ENCODE results near the gene STARD10. TPM values are rescaled to one million over a fixed set of nuclear protein-coding genes. Genes with fewer than 3 reads are reported as not detected.

The STARD10 gene
- total RNA-seq, 1 donor from 2014 or later: 27.2 TPM

DNA sequence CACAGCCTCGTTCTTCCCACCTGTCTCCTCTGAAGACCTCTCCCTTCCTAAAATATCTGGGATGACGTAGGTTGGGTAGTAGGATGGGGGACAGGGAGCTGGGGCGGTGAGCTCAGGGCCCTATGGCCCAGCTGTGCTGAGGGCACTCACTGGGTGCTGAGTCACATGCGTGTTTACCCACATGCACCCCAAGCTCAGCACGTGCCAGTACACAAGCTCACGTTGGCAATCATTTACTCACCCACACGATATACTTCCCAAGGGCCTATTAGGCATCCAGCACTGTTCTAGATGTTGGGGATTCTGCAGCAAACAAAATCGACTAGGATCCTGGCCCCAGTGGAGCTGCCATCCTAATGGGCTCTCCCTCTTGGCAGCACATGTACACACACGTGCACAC, 70.3 kb downstream of the STARD10 start:
- ATAC-seq: no peak
- intact Hi-C loops (cut with DNase I): loop anchor here (10.0 kb wide), 1 partner anchor 451 kb away; no protein-coding TSS in a partner anchor
- no peak for DNase-seq (ENCODE audit: low spot score)

DNA sequence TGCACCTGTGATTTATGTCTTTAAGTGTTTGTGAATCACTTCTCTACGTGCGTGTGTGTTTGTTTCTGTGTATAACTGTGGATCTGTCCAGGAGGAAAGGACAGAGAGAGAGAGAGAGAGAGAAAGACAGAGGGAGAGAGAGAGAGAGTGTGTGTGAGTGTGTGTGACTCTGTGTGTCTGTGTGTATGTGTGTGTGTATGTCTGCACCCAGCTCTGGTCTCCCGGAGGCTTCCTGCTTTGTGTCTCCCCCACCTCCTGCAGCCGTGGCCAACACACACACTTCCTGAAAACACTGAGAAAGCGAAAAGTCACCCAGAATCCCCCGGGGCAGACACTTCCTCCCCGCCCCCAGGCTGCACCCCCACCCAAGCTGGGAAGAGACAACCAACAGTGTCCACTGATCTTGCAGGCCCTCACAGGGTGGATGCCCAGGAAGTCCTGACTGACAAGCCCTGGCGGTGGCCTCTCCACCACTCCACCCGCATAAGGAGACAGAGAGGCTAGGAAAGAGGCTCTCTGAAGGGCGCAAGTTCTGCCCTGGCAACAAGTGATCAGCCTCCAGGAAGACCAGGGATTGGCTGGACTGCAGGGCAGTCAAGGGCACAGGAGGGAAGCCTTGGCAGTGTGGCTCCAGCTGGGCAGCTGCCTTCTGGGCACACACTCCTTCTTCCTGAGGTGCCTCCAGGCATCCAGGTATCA, 71.6 kb downstream of the STARD10 start:
- DNase-seq (ENCODE audit: low spot score): peak; percentile 90
- intact Hi-C loops (cut with DNase I): loop anchor here (10.0 kb wide), 1 partner anchor 453 kb away; no protein-coding TSS in a partner anchor
- ATAC-seq: peak; percentile 90

DNA sequence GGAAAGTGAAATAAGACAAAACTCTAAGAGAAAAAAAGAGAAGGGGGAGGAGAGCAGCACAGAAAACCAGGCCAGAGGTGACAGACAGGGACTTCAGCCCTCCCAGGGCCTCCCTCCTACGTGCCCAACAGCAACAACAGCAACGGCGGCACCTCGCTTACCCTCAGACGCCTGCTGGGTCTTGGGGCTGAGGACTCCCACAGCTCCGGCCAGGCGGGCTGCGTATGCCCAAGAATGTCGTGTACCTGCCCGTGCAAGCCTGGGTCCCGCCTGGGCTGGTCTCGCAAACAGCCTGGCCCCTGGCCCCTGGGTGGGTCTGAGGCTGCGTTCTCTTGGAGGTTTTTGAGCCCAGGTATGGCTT, 72.2 kb downstream of the STARD10 start:
- ATAC-seq: peak; percentile 5
- DNase-seq (ENCODE audit: low spot score): no peak
- intact Hi-C loops (cut with DNase I): loop anchor here (10.0 kb wide), 1 partner anchor 453 kb away; no protein-coding TSS in a partner anchor

DNA sequence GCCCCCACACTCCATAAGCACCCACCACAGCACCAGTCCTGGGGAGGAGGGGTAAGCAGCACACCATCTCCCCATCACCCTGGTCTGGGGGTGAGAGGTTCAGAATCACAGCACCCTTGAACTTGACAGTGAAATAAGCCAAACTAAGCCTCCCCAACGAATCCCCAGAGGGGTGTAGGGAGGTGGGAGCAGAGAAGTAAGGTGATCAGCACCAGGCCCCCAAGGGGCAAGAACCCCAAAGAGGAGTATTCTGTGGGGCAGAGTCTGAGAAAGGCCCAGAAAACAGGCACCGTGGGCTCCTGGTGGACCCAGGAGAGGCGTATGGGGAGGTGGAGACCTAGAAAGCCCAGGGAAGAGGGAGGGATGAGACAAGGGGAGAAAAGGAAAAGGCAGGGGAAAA, 72.6 kb downstream of the STARD10 start:
- DNase-seq (ENCODE audit: low spot score) (no peak), ATAC-seq (no peak)
- intact Hi-C loops (cut with DNase I): loop anchor here (10.0 kb wide), 1 partner anchor 454 kb away; no protein-coding TSS in a partner anchor

DNA sequence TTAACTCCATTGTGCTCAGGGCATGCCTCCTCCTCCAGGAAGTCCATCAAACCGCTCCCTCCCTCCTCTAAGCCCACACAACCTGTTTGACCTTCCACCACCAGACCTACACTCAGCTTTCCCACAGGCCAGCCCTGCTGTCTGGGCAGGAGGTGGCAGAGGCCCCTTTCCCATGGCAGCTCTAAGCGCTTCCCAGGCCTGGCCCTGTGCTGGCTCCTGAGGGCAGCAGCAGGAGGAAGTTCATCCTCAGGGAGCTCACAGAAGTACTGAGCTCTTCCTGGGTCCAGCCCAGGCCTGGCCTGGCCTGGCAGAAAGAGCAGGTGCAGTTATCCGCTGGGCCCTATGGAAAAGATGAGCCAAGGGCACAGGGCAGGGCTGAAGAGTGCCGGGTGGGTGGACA, 73.1 kb downstream of the STARD10 start:
- DNase-seq (ENCODE audit: low spot score): no peak
- intact Hi-C loops (cut with DNase I): loop anchor here (10.0 kb wide), 1 partner anchor 454 kb away; no protein-coding TSS in a partner anchor
- ATAC-seq: no peak

DNA sequence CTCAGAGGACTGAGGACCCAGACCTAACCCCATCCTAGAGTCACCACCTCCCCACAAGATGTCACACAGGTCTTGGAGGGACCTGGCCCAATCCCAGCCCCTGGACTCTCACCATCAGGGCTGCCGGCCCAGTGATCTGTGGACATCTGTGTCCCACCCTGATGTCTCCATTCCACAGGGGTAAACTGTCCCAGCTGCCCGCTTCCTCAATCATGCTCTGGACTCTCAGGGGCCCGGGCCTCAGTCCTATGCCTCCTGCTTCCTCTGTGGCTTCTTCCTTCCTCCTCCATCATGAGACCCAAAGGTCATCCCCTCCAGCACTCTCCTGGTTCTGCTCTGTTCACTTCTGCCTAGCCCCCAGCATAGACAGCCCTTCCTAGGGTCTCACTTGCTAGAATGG, 73.8 kb downstream of the STARD10 start:
- no peak for ATAC-seq
- DNase-seq (ENCODE audit: low spot score): no peak
- intact Hi-C loops (cut with DNase I): loop anchor here (10.0 kb wide), 1 partner anchor 455 kb away; no protein-coding TSS in a partner anchor

DNA sequence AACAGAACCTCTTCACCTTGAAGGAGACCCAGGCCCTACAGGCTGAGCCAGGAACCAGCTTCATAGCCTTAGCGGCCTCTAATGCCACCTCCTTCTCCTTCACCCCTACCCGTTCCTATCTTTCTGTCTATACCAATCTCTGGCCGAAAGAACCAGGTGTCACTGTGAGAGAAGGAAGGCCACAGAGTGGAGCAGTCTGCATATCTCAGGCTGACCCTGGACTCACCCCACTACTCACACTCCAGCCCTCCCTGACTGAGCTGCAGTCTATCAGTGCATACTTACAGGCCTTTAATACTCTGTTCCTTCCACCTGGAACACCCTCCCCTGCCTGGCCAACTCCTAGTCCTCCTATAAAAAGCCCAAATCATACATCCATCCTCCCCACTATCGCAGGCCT, 74.3 kb downstream of the STARD10 start:
- intact Hi-C loops (cut with DNase I): no loop called here
- ATAC-seq (no peak), DNase-seq (ENCODE audit: low spot score) (no peak)

DNA sequence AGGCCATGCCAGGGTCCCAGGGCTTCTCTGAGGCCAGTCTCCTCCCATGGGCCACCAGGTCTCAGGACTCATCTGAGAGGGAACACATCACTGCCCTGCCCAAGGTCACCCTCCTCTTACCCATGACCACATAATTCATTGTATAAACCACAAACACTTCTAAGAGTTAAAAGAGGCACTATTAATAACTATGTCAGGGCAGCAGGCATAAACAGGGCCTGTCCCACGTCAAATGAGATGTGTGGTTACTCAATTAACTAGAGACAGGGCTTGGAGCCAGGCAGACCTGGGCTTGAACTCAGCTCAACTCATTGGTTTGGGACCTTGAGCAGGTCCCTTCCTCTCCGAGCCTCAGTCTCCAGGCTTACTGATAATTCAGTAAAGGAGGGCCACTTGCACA, 74.7 kb downstream of the STARD10 start:
- ATAC-seq (no peak), DNase-seq (ENCODE audit: low spot score) (no peak)
- intact Hi-C loops (cut with DNase I): no loop called here

DNA sequence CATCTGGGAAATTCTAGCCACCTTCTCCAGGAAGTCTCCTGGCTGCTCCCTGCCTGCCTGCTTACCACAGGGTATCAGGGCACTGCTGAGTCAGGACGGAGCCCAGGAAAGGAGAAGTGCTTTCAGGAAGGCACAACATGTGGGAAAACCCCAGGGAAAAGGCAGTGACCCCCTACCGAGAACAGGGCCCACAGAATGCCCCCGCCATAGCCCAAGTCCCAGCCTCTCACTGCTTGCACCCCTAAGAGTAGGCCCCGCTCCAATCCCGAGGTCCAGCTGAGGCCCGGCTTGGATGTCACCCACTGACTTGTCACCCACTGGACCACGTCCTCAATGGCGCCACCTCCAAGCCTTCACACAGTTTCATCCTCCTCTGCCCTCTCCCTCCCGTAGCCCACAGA, 75.7 kb downstream of the STARD10 start:
- intact Hi-C loops (cut with DNase I): no loop called here
- ATAC-seq: no peak
- DNase-seq (ENCODE audit: low spot score): no peak

DNA sequence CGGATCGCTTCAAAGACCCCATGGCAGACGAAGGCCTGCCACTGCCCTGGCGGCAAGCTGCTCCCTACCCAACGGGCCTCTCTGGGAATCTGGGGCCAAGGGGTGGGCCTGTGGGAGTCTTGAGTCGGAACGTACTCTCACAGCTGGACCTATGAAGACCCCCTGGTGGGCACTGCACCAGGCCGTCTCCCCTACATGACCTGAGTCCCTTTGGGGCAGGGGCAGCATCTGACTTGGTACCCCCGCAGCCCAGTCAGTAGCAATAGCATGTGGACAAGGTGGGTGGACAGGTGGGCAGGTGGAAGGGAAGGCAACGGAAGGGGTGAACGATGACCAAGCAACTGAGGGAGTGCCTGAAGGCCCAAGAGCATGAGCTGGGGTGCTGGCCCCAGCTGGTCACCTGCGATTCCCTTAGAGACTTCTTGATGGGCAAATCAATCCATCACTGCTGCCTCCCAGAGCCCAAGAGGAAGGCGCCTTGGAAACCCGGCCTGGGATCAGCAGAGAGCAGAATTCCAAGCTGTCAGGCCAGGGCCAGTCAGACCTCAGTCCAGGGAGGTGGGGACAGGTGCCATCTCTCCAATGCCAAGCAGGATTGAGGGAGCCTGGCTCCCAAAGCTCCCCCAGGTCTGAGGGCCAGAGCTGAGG, 76.9 kb downstream of the STARD10 start:
- intact Hi-C loops (cut with DNase I): no loop called here
- no peak for DNase-seq (ENCODE audit: low spot score)
- no peak for ATAC-seq

DNA sequence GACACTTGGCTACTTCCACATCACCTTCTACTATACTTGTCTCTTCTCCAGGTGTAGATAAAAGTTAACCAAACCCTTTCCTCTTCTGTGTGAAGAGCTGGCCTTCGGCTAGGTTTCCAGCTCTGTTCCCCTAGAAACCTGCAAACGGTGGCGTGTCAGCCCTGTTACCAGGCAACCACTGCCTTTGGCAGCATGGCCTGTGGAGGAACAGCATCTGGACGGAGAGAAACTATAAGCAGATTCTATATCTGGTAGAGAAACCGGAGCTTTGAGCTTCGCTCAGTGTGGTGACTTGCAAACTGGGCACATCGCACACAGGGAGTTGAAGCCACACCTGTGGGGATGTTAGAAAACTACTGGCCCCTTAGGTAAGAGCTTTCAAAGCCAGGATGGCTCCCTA, 77.6 kb downstream of the STARD10 start:
- DNase-seq (ENCODE audit: low spot score): no peak
- ATAC-seq: no peak
- intact Hi-C loops (cut with DNase I): no loop called here

DNA sequence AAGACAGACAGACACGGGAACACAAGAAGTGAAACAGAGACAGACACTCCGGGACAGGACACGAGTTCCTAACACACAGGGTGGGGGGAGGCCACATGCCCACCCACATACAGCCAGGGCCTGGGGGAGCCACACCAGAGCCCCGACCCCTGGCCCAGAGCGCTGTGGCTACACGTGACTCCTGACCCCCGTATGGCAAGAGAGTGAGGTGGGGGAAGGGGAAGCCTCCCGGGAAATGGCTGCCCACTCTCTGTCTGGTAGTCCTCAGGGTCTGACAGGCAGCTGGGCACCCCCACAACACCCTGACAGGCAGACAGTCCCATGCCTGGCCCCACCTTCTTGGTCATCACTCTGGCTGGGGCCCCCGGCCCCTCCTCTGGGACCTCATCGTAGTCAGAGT, 81.0 kb downstream of the STARD10 start:
- peak; percentile 20 for ATAC-seq

DNA sequence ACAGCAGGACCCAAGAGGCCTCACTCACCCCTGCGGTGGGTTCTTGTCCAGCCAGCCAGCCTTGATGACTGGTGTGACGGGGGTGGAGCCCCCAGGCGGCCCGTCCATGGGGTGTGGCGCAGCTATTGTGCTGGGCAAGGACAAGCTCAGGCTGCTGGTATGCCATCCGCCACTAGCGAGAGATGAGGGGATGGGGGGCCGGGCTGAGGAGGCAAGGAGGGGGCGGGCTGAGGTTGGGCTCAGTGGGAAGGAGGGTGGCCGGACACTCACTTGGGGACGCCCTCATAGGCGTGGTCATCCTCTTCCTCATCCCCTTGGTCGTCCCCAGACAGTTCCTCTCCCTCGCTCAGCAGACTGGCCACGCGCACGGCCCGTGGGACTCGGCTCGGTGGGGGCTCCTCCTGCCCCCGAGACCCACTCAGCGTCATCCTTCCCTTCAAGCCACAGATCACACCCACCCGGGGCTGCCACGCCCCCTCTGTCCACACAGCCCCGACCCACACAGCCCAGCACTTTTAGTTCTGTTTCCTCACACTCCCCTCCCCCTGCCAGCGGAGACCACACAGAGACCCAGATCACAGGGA, 81.6 kb downstream of the STARD10 start:
- ATAC-seq: peak; percentile 89
- intact Hi-C loops (cut with DNase I): no loop called here
- DNase-seq (ENCODE audit: low spot score): peak; percentile 85

More for the DNA sequence above, 81.0 kb downstream of the STARD10 start:
- no peak for DNase-seq (ENCODE audit: low spot score)
- intact Hi-C loops (cut with DNase I): no loop called here

DNA sequence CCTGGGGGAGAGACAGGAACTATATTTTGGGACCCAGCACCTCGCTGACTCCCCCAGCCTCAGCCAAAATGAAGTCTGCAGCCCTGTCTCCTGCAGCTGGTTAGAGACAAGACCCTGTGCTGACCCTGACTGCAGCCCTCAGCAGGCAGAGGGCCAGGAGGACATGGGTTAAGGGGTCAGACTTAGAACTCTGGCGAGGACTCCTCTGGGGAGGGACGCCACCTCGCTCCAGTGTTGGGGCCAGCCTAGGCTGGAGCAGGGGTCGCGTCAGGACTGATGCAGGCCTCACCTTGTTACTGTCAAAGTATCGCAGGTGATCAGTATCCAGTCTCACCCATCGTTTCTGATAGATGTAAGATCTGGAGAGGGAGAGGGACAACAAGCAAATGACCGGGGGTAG, 82.7 kb downstream of the STARD10 start:
- DNase-seq (ENCODE audit: low spot score) (no peak), ATAC-seq (no peak)
- intact Hi-C loops (cut with DNase I): no loop called here

DNA sequence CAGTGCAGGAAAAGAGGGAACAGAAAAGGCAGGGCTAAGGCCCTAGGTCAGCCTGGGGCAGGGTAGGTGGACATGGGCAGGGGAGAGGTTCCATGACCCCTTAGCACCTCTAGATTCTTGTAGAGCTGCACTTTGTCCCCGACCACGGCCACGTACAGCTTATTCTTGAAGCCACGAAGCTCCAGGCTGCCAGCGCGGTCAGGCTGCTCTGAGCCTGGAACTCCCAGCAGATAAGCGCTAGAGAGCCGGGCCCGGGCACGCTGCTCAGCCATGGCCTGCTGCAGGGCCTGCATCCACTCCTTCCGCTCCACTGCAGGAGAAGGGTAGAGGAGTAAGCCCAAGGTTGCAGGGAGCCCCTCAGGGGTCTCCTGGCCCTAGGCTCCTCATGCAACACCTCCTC, 83.6 kb downstream of the STARD10 start:
- ATAC-seq (no peak), DNase-seq (ENCODE audit: low spot score) (no peak)
- intact Hi-C loops (cut with DNase I): no loop called here

DNA sequence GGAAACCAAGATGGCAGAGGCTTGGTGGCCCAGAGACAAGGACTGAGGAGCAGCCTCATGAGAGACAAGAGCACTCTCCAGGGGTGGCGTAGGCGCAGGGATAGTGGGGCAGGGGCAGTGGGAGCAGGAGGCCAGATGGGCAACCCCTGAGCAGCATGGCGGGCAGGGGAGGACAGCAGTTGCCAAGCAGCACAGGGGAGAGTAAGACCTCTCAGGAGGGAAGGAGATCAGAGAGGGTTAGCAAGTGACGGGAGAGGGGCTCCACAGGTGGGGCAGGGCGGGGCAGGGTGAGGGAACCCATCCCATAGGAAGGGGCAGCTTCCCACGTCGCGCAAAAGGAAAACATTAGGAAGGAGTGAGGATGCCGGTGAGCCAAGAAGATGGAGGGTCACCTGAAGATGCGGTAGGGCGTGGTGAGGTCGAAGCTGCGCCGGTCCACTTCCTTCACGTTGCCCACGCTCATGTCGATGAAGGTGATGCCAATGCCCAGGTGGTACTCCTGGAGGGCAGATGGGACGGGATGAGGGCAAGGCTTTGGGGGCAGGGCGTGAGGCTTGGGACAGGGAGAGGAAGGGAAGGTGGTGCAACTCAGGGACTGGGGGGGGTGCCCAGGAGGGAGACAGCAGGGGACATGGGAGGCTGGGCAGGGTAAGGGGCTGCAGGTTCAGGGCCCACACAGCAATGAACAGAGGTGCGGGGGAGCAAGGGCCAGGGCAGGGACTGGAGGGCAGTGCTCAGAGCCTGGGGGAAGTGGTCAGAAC, 84.2 kb downstream of the STARD10 start:
- intact Hi-C loops (cut with DNase I): no loop called here
- no peak for ATAC-seq

DNA sequence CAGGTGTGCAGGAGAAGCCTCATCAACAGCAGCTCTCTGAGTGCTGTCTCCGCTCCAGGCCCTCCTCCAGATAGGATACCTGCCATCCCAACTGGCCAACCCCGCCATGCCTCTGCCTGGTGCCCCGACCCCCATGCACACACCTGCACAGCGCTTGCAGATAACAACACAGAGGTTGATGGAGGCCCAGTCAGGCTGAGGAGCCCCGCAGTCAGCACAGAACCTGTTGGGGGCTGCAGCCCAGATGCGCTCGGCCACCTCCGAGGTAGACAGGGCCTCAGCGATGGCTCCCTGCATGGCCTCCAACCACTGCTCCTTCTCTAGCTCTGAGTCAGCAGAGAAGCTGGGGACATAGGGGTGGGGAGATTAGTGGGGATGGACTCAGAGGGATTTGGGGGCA, 86.8 kb downstream of the STARD10 start:
- intact Hi-C loops (cut with DNase I): no loop called here
- ATAC-seq: no peak
- no peak for DNase-seq (ENCODE audit: low spot score)

More for the DNA sequence above, 84.2 kb downstream of the STARD10 start:
- DNase-seq (ENCODE audit: low spot score): no peak

DNA sequence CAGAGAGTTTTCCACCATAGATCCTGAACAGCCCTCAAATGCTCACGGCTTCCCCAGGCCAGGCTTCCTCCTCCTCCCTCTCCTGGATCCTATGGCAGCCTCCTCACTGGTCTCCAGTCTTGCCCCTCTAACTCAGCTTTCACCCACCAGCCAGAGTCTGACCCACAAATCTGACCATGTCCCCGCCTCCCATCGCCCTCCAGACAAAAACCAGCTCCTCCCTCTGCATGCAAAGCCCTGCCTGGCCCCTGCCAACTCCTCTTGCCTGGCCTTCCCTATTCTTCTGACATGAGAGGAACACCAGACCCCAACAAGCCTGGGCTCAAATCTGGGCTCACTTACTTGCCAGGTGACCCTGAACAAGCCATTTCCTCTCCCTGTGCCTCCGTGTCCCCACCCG, 87.3 kb downstream of the STARD10 start:
- ATAC-seq: no peak
- no peak for DNase-seq (ENCODE audit: low spot score)
- intact Hi-C loops (cut with DNase I): no loop called here
